GM12874 (cell line): ENCODE data around the gene C2orf68.

Source experiments
- CTCF ChIP-seq: IDR thresholded peaks from 2 replicates; pipeline ENCODE4 v1.5.1; 2011; ENCODE audit warnings: low read depth, mild to moderate bottlenecking, control low read depth, low read length, moderate library complexity; ENCODE audit not compliant: insufficient read depth

The C2orf68 gene

GRCh38 chr2:85561280-85562212 lies 50.3 kb downstream of the C2orf68 start, which contains the start of gene GGCX:
Gene GGCX, minus strand, starts transcription at chr2:85561493. Its CDS starts 65 bp downstream, at chr2:85561428.
- TF ChIP-seq CTCF, result no peak

DNA sequence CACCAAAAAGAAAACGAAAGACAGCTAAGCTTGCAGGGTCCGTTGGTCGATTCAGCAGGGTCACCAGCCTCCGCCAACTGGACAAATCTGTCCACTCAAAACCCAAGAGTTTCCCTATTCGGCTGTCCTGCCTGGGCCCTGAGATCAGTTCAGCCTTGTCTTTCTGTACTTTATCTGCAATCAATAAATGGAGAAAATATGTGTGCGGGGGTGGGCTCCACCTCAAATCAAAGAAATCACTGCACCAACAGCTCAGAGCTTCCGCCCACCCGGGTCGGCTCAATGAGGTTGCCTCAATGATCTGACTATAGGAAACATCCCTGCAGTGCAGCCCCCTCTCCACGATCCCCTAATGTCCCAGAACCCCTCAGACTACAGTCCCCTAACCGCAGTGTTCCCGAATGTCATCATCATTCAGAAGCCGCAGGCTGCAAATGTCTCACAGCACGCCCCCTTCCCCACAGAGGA lies 51.0 kb downstream of the C2orf68 start:
- TF ChIP-seq CTCF, result no peak

GRCh38 chr2:85558160-85558559 lies 53.7 kb downstream of the C2orf68 start:
- TF ChIP-seq CTCF, result no peak

GRCh38 chr2:85557130-85557529 lies 54.7 kb downstream of the C2orf68 start:
- TF ChIP-seq CTCF, result no peak
